Head of caudate nucleus (tissue), 42 donors: ENCODE measurements around the gene RAB33A.
"Not testable (repeated sequence)": the region's sequence is repeated elsewhere in the genome, so short reads cannot be mapped to it uniquely, and the experiment has no call there.

Experiments
- DNase-seq, 42 donors: peaks; one replicate each; pipeline versions ENCODE4 v3.0.0 to v3.0.0-alpha.2; 2020 to 2021; ENCODE audit warnings: mixed read lengths in 7 of 42
- intact Hi-C: fragments of 100-400 bp; cut with DNase I; formaldehyde crosslinking; loops from one replicate; pipeline ENCODE4 v1.15.0; 2022

Gene RAB33A

GRCh38 chrX:130213376-130213775 lies 41.6 kb downstream of the RAB33A start:
- intact Hi-C loops: no loop called here
- DNase-seq: no peak

- intact Hi-C loops: no loop called here
- no peak for DNase-seq
These were observed 44.6 kb downstream of the RAB33A start for GRCh38 chrX:130216320-130216719.

- intact Hi-C loops: no loop called here
- DNase-seq: no peak
These were observed 53.0 kb downstream of the RAB33A start for GRCh38 chrX:130224810-130225209.

GRCh38 chrX:130228871-130229270 lies 57.1 kb downstream of the RAB33A start:
- intact Hi-C loops: no loop called here
- DNase-seq: no peak

GRCh38 chrX:130231184-130231583 lies 59.4 kb downstream of the RAB33A start:
- not testable (repeated sequence) for DNase-seq

More at GRCh38 chrX:130231184-130231583, 59.4 kb downstream of the RAB33A start:
- intact Hi-C loops: not testable (repeated sequence)
